HepG2 (cell line): ENCODE measurements around the gene BCL2L11. TPM values are rescaled to one million over a fixed set of nuclear protein-coding genes. Genes with fewer than 3 reads are reported as not detected.

Experiments
- ATF1 ChIP-seq: IDR thresholded peaks from 2 replicates; pipeline ENCODE4 v1.6.1; 2016; ENCODE audit warnings: mild to moderate bottlenecking, control low read depth
- FOXP4 ChIP-seq: sonication (generic); formaldehyde crosslinking; IDR thresholded peaks from 2 replicates; pipeline ENCODE4 v1.4.0; 2020; ENCODE audit warnings: missing genetic modification reagents
- KLF12 ChIP-seq: sonication (generic); formaldehyde crosslinking; IDR thresholded peaks from 2 replicates; pipeline ENCODE4 v1.4.0; 2020; ENCODE audit warnings: missing genetic modification reagents, borderline replicate concordance
- MYC ChIP-seq: sonication (generic); formaldehyde crosslinking; IDR thresholded peaks from 2 replicates; pipeline ENCODE4 v1.9.0; 2021; ENCODE audit warnings: missing genetic modification reagents, borderline replicate concordance
- PAWR ChIP-seq: sonication (generic); formaldehyde crosslinking; IDR thresholded peaks from 2 replicates; pipeline ENCODE4 v1.4.0; 2020; ENCODE audit warnings: missing genetic modification reagents, mild to moderate bottlenecking, borderline replicate concordance
- PAXIP1 ChIP-seq: sonication (generic); formaldehyde crosslinking; conservative IDR thresholded peaks from 2 replicates; pipeline ENCODE4 v1.4.0; 2020; ENCODE audit warnings: mild to moderate bottlenecking, missing genetic modification reagents, moderate library complexity
- PHF21A ChIP-seq: sonication (generic); formaldehyde crosslinking; IDR thresholded peaks from 2 replicates; pipeline ENCODE4 v1.5.0; 2020; ENCODE audit warnings: mild to moderate bottlenecking, missing genetic modification reagents
- SMAD1 ChIP-seq: sonication (generic); formaldehyde crosslinking; IDR thresholded peaks from 2 replicates; pipeline ENCODE4 v1.4.0; 2020; ENCODE audit warnings: missing genetic modification reagents, low read depth, mild to moderate bottlenecking, borderline replicate concordance
- TBX2 ChIP-seq: sonication (generic); formaldehyde crosslinking; IDR thresholded peaks from 2 replicates; pipeline ENCODE4 v1.5.0; 2020; ENCODE audit warnings: missing genetic modification reagents, mild to moderate bottlenecking, borderline replicate concordance
- YEATS2 ChIP-seq: sonication (generic); formaldehyde crosslinking; IDR thresholded peaks from 2 replicates; pipeline ENCODE4 v1.4.0; 2020; ENCODE audit warnings: missing genetic modification reagents, borderline replicate concordance
- ZBTB33 ChIP-seq: sonication (generic); formaldehyde crosslinking; IDR thresholded peaks from 2 replicates; pipeline ENCODE4 v1.4.0; 2020; ENCODE audit warnings: missing genetic modification reagents
- ZNF136 ChIP-seq: sonication (generic); formaldehyde crosslinking; IDR thresholded peaks from 2 replicates; pipeline ENCODE4 v1.8.1; 2022; ENCODE audit warnings: low read depth, mild to moderate bottlenecking, moderate library complexity, missing genetic modification reagents
- ZNF275 ChIP-seq: sonication (generic); formaldehyde crosslinking; IDR thresholded peaks from 2 replicates; pipeline ENCODE4 v1.8.0; 2022; ENCODE audit warnings: missing genetic modification reagents, mild to moderate bottlenecking, inconsistent platforms, borderline replicate concordance
- ZNF329 ChIP-seq: sonication (generic); formaldehyde crosslinking; IDR thresholded peaks from 2 replicates; pipeline ENCODE4 v1.9.0; 2021; ENCODE audit warnings: low read depth, mild to moderate bottlenecking, missing genetic modification reagents
- ZNF512B ChIP-seq: sonication (generic); formaldehyde crosslinking; IDR thresholded peaks from 2 replicates; pipeline ENCODE4 v1.5.1; 2020; ENCODE audit warnings: missing genetic modification reagents, mild to moderate bottlenecking, borderline replicate concordance
- ZNF546 ChIP-seq: sonication (generic); formaldehyde crosslinking; conservative IDR thresholded peaks from 2 replicates; pipeline ENCODE4 v1.8.1; 2023; ENCODE audit warnings: mild to moderate bottlenecking, missing genetic modification reagents
- ZNF564 ChIP-seq: sonication (generic); formaldehyde crosslinking; IDR thresholded peaks from 2 replicates; pipeline ENCODE4 v1.8.1; 2023; ENCODE audit warnings: mild to moderate bottlenecking, missing genetic modification reagents
- ZSCAN29 ChIP-seq: sonication (generic); formaldehyde crosslinking; conservative IDR thresholded peaks from 2 replicates; pipeline ENCODE4 v1.4.0; 2020; ENCODE audit warnings: mild to moderate bottlenecking, missing genetic modification reagents
- polyA plus RNA-seq, 8 experiments: library from polyadenylated mRNA; depleted of rRNA in 3 of 8; stranded (reverse) in 7 of 8; unstranded in 1 of 8; fragments of >200 nt; fragmentation: Illumina TruSeq in 4 of 8; extraction: Trizol in 4 of 8; gene quantifications; 2 replicates each; pipeline versions ENCODE4 v1.2.1 to v1.2.3, GENCODE V29; 2011 to 2016; ENCODE audit warnings: low read depth in 4 of 8, missing spikeins in 1 of 8, mixed read lengths in 1 of 8; ENCODE audit not compliant: insufficient read depth in 1 of 8
- total RNA-seq, 5 experiments: library from RNA; depleted of rRNA; stranded (reverse); fragments of >200 nt; fragmentation: Illumina TruSeq; extraction: Trizol; gene quantifications; 2 replicates each; pipeline ENCODE4 v1.2.3, GENCODE V29; 2016; ENCODE audit warnings: low read depth in 1 of 5

The BCL2L11 gene
- total and polyA plus RNA-seq, 2 of the 13 experiments (the other 11 are each of a cell fraction or from before 2014, with no cell fraction given): 6.1 to 9.7 TPM

- peak; percentile 52; the same call in 1 of the 2 replicates for TF ChIP-seq PAXIP1 (CRISPR knock-in tag)
- TF ChIP-seq ZNF329 (CRISPR knock-in tag): no peak
- TF ChIP-seq ZSCAN29: 0 out of 2 replicates have a peak, but pooled peaks have one; percentile 20
- TF ChIP-seq SMAD1: no peak
- TF ChIP-seq ZNF275 (CRISPR knock-in tag): 0 out of 2 replicates have a peak, but pooled peaks have one; percentile 15
- no peak for TF ChIP-seq PAWR (CRISPR knock-in tag)
- no peak for TF ChIP-seq ZBTB33 (CRISPR knock-in tag)
- no peak for TF ChIP-seq ATF1 (CRISPR knock-in tag)
- TF ChIP-seq MYC (CRISPR knock-in tag): no peak; the same call in 1 of the 2 replicates
- TF ChIP-seq YEATS2 (CRISPR knock-in tag): peak; percentile 23; the same call in 1 of the 2 replicates
- TF ChIP-seq ZNF512B (CRISPR knock-in tag): no peak
- TF ChIP-seq ZNF546: no peak
- no peak for TF ChIP-seq PHF21A (CRISPR knock-in tag)
- peak; percentile 32; the same call in 1 of the 2 replicates for TF ChIP-seq TBX2 (CRISPR knock-in tag)
- peak; percentile 32; the same call in 1 of the 2 replicates for TF ChIP-seq FOXP4 (CRISPR knock-in tag)
- TF ChIP-seq KLF12 (CRISPR knock-in tag): no peak
- no peak for TF ChIP-seq ZNF564 (CRISPR knock-in tag)
- no peak for TF ChIP-seq ZNF136
Observed at GRCh38 chr2:111155610-111156009, 34.9 kb downstream of the BCL2L11 start (continued).
